Sigmoid colon (tissue), 7 donors: ENCODE data around the gene PIP5KL1. TPM values are rescaled to one million over a fixed set of nuclear protein-coding genes. Genes with fewer than 3 reads are reported as not detected.
A peak's percentile ranks its signal among the peaks of the same experiment; 100 is the strongest.

Experiments used
- DNase-seq: peaks from one replicate; pipeline ENCODE4 v3.0.0-alpha.2; 2019
- H3K27ac ChIP-seq, 4 donors: fragments of 200-600 bp; sonication (generic); one replicate each; pipeline ENCODE4 v1.5.1; 2016 to 2019; ENCODE audit warnings: mild to moderate bottlenecking in 1 of 4
- H3K27me3 ChIP-seq, 3 donors: fragments of 200-600 bp; sonication (generic); one replicate each; pipeline ENCODE4 v1.5.1; 2019; ENCODE audit warnings: mild to moderate bottlenecking in 1 of 3
- H3K36me3 ChIP-seq, 4 donors: fragments of 200-600 bp; sonication (generic); one replicate each; pipeline ENCODE4 v1.5.1; 2016 to 2019
- H3K4me1 ChIP-seq, 4 donors: fragments of 200-600 bp; sonication (generic); one replicate each; pipeline ENCODE4 v1.5.1; 2017 to 2019
- H3K4me3 ChIP-seq, 4 donors: fragments of 200-600 bp; sonication (generic); one replicate each; pipeline ENCODE4 v1.5.1; 2017 to 2019; ENCODE audit warnings: mild to moderate bottlenecking in 2 of 4, moderate library complexity in 1 of 4
- H3K9me3 ChIP-seq, 4 donors: fragments of 200-600 bp in 3 of 4; sonication (generic) in 3 of 4; one replicate each; pipeline versions ENCODE4 v1.5.1 to v1.6.1; 2013 to 2019
- CTCF ChIP-seq, 4 experiments: fragments of 450-650 bp in 3 of 4; fragments of 200-600 bp in 1 of 4; IDR thresholded peaks; one replicate each; pipeline ENCODE4 v1.5.1; 2016 to 2019; ENCODE audit warnings: antibody characterized with exemption in 4 of 4, mild to moderate bottlenecking in 3 of 4, moderate library complexity in 2 of 4
- EP300 ChIP-seq, 4 donors: sonication (generic); formaldehyde crosslinking; IDR thresholded peaks; one replicate each; pipeline ENCODE4 v1.6.1; 2017; ENCODE audit warnings: antibody characterized with exemption in 4 of 4
- POLR2A ChIP-seq, 2 donors: fragments of 450-650 bp; IDR thresholded peaks; one replicate each; pipeline ENCODE4 v1.6.1; 2016; ENCODE audit warnings: antibody characterized with exemption in 2 of 2, mild to moderate bottlenecking in 2 of 2, moderate library complexity in 2 of 2
- POLR2AphosphoS5 ChIP-seq, 4 donors: sonication (generic); formaldehyde crosslinking; IDR thresholded peaks; one replicate each; pipeline ENCODE4 v1.6.1; 2017; ENCODE audit warnings: antibody characterized with exemption in 4 of 4
- WGBS, 2 donors: extraction: QIAGEN DNeasy Blood & Tissue Kit; methylation state at CpG; one replicate each; pipeline ENCODE4 v1.1.7; 2013; 5-methylcytosine and 5-hydroxymethylcytosine counted together
- intact Hi-C: fragments of 100-400 bp; cut with DNase I; formaldehyde crosslinking; loops from one replicate; pipeline ENCODE4 v1.15.1; 2023
- polyA plus RNA-seq, 3 donors: library from polyadenylated mRNA; stranded (reverse); fragments of 200-250 nt; gene quantifications; one replicate each; pipeline ENCODE4 v1.2.3, GENCODE V29; 2013
- total RNA-seq, 4 donors: library from RNA; depleted of rRNA; stranded (reverse); fragments of >200 nt; gene quantifications; one replicate each; pipeline ENCODE4 v1.1.0, GENCODE V29; 2016
- donor health status: healthy with polysubstance abuse.
- donor health status: Bipolar disorder and iron deficiency.
- donor health status: healthy.

The PIP5KL1 gene
- total and polyA plus RNA-seq, 7 donors = 0.16 to 4.2 (median 2.1) TPM; not detected in 1

DNA sequence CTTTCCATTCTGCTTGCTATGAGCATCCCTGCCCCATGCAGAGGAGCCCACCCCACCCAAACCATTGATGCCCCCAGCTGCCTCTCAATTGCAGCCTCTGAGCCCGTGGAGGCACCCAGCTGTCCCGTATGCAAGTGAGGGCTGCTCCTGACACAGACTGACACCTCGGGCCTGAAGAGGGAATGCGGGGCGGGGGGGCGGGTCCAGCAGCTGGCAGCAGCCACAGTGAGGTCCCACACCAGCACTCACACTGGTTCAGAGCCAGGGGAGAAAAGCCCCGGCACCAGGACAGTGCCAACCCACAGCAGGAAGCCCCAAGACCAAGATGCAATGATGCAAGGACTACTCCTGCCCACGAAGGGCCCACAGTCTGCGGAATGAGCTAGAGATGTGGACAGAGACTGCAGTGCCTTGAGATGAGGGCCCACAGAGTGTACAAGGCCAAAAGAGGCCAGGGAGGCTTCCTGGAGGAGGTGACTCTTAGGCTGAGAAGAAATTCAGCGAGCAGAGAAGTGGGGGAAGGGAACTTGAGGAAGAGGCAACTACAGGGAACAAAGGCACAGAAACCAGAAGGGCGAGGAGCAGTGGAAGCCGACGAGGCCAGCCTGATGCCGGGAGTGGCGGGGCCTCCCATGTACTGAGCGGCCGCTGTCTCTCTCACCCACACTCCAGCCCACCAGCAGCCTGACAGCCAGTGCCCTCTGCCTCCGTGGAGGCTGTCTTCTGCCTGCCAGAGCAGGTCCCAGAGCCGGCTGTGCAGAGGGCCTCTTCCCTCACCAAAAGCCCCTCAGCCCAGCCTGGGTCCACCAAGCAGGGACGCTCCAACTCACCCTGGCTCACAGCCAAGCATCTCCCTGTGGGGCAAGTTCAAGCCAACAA is 41.0 kb upstream of the PIP5KL1 start:
- WGBS, 2 donors = 34 to 46% methylated on average over 20 of the region's 20 CpGs
- intact Hi-C loops = no loop called here
- DNase-seq = peak; percentile 68

GRCh38 chr9:127970401-127971313 is 40.1 kb upstream of the PIP5KL1 start:
- H3K4me1 ChIP-seq = peaks cover 0 to 100% (median 100%) of the 10 kb centered on the region in 4 donors
- WGBS, 2 donors = 47 to 51% methylated on average over 16 of the region's 16 CpGs

More for the DNA sequence above, 41.0 kb upstream of the PIP5KL1 start:
- Histone ChIP-seq H3K9me3 (no peaks in the 10 kb centered on the region), H3K36me3 (no peaks in the 10 kb centered on the region), H3K27ac (peak overlapping the region; percentile 94 to 99 (median 96)), H3K4me1 (peaks cover 0 to 100% (median 100%) of the 10 kb centered on the region in 4 donors), H3K27me3 (no peaks in the 10 kb centered on the region), H3K4me3 (peak overlapping the region in 2 of 4 donors; percentile 16 to 32)
- TF ChIP-seq EP300 (IDR thresholded peaks at IDR 0.05) (no peak), POLR2A (IDR thresholded peaks at IDR 0.05) (no peak), CTCF (IDR thresholded peaks at IDR 0.05) (no peak), POLR2AphosphoS5 (IDR thresholded peaks at IDR 0.05) (no peak)

DNA sequence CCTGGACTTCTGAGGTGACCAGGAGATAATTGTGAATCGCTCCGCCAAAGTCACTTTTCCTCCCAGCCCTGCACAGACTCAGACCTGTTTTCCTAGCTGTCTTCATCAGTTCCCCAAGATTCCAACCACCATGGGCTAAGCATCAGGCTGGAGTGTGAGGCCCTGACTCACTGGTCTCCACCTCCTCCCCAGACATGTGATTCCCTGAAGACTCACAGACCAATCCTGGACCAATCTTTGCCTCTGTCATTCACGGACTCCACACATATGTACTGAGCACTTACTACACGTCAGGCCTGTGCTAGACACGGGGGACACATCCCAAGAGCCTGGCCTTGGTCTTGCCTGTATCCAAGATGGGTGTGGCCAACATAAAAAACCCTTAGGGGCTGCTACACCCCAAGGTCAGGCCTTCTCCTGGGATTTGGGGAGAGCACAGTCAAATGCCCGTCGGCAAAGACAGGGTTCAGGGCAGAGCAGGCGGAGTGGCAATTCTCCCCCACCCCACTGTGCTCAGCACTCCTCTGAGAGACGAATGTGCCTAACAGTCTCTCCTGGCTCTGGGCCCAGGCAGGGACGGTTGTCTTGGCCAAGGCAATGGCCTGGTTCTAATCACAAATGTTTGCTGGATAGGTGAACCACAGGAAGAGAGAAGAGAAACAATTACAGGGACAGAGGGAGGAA is 38.3 kb upstream of the PIP5KL1 start:
- H3K27ac ChIP-seq = peak overlapping the region; percentile 94 to 99 (median 96)
- H3K36me3 ChIP-seq = no peaks in the 10 kb centered on the region
- no peaks in the 10 kb centered on the region for H3K9me3 ChIP-seq
- H3K4me3 ChIP-seq = peak overlapping the region in 1 of 4 donors; percentile 8
- H3K4me1 ChIP-seq = peaks cover 0 to 100% (median 99%) of the 10 kb centered on the region in 4 donors
- 46 to 62% methylated on average over 10 of the region's 10 CpGs for WGBS, 2 donors
- intact Hi-C loops = loop anchor here (2.0 kb wide), 1 partner anchor 130 kb away; no protein-coding TSS in a partner anchor
- peak; percentile 93 for DNase-seq
- TF ChIP-seq CTCF (IDR thresholded peaks at IDR 0.05) (no peak), EP300 (IDR thresholded peaks at IDR 0.05) (peak in 2 of 4 donors; percentile 42 to 61), POLR2AphosphoS5 (IDR thresholded peaks at IDR 0.05) (peak; percentile 68 to 90 (median 80)), POLR2A (IDR thresholded peaks at IDR 0.05) (peak in 1 of 2 donors; percentile 31)
- no peaks in the 10 kb centered on the region for H3K27me3 ChIP-seq

More at GRCh38 chr9:127970401-127971313, 40.1 kb upstream of the PIP5KL1 start:
- no peaks in the 10 kb centered on the region for H3K9me3 ChIP-seq
- H3K27ac ChIP-seq = peak overlapping the region; percentile 94 to 99 (median 96)
- intact Hi-C loops = no loop called here
- no peak for TF ChIP-seq EP300 (IDR thresholded peaks at IDR 0.05)
- TF ChIP-seq CTCF (IDR thresholded peaks at IDR 0.05) = no peak
- TF ChIP-seq POLR2A (IDR thresholded peaks at IDR 0.05) = no peak
- TF ChIP-seq POLR2AphosphoS5 (IDR thresholded peaks at IDR 0.05) = no peak
- DNase-seq = peak; percentile 62
- no peak overlapping the region for H3K4me3 ChIP-seq
- H3K27me3 ChIP-seq = no peaks in the 10 kb centered on the region
- H3K36me3 ChIP-seq = no peaks in the 10 kb centered on the region

DNA sequence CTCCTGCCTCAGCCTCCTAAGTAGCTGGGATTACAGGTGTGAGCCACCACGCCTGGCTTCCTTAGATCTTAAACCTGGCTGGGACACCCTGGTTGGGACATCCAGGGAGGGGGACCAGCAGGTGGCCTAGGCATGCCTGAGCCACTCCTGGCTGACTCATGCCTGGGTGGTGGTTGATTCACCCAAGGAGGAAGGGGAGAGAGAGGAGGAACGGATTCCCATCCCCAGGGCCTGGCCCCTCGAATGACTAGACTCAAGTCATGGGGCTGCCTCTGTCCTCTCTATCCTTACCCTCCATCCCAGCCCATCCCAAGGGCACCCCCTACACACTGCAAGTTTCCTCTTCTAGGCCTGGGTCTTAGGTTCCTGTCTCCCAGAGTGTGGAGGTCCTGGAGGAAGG is 37.5 kb upstream of the PIP5KL1 start:
- DNase-seq = peak; percentile 70

More for the DNA sequence above, 37.5 kb upstream of the PIP5KL1 start:
- intact Hi-C loops = loop anchor here (2.0 kb wide), 1 partner anchor 131 kb away; no protein-coding TSS in a partner anchor
- H3K27ac ChIP-seq = peak overlapping the region; percentile 94 to 99 (median 96)
- WGBS, 2 donors = 13 to 48% methylated on average over 3 of the region's 3 CpGs
- peaks cover 0 to 100% (median 99%) of the 10 kb centered on the region in 4 donors for H3K4me1 ChIP-seq
- no peak overlapping the region for H3K4me3 ChIP-seq
- TF ChIP-seq EP300 (IDR thresholded peaks at IDR 0.05) (no peak), CTCF (IDR thresholded peaks at IDR 0.05) (no peak), POLR2A (IDR thresholded peaks at IDR 0.05) (no peak), POLR2AphosphoS5 (IDR thresholded peaks at IDR 0.05) (peak in 1 of 4 donors; percentile 5)
- no peaks in the 10 kb centered on the region for H3K36me3 ChIP-seq
- H3K27me3 ChIP-seq = no peaks in the 10 kb centered on the region
- H3K9me3 ChIP-seq = no peaks in the 10 kb centered on the region
